B cell (primary cell): ENCODE measurements around the gene SRGAP2C. TPM values are rescaled to one million over a fixed set of nuclear protein-coding genes. Genes with fewer than 3 reads are reported as not detected.

Experiments
- ATAC-seq: fragments of 200-7000 bp; cut with Tn5 transposase; one replicate; pipeline ENCODE4 v1.10.0; 2021; ENCODE audit warnings: low read depth, mild to moderate bottlenecking, moderate number of reproducible peaks, moderate library complexity
- CTCF ChIA-PET: fragments of 350-600 bp; sonication (Branson Sonifier 250); formaldehyde crosslinking; loops from one replicate; lab custom pipeline; 2021; ENCODE audit warnings: antibody characterized with exemption, inconsistent platforms; lab: Charles Lee
- POLR2A ChIA-PET: fragments of 350-600 bp; sonication (Branson Sonifier 250); formaldehyde crosslinking; loops from one replicate; lab custom pipeline; 2021; ENCODE audit warnings: antibody characterized with exemption; lab: Charles Lee
- DNase-seq: peaks from one replicate; pipeline ENCODE4 v3.0.0; 2013
- H2AFZ ChIP-seq: 2 replicates; pipeline ENCODE4 v1.6.1; 2012; ENCODE audit warnings: mild to moderate bottlenecking, low read depth, low read length; ENCODE audit not compliant: insufficient read depth, poor library complexity, severe bottlenecking
- H3K27ac ChIP-seq, 2 donors: 1 replicate in 1 of 2; 2 replicates in 1 of 2; pipeline ENCODE4 v1.5.1; 2012 to 2013; ENCODE audit warnings: low read length in 2 of 2, mild to moderate bottlenecking in 2 of 2, moderate library complexity in 1 of 2
- H3K27me3 ChIP-seq, 4 experiments: fragments of 200-600 bp in 1 of 4; sonication (generic) in 1 of 4; replicated peaks in 1 of 4; 1 replicate in 2 of 4; 2 replicates in 2 of 4; pipeline versions ENCODE4 v1.6.1 to v1.7.0; 2013 to 2016; ENCODE audit warnings: low read length in 3 of 4, mild to moderate bottlenecking in 2 of 4, mixed read lengths in 1 of 4, moderate library complexity in 1 of 4; ENCODE audit not compliant: insufficient read depth in 4 of 4, control insufficient read depth in 3 of 4; ENCODE audit errors: control extremely low read depth in 1 of 4
- H3K36me3 ChIP-seq, 2 experiments: replicated peaks in 1 of 2; 1 replicate in 1 of 2; 2 replicates in 1 of 2; pipeline versions ENCODE4 v1.6.1 to v1.7.1; 2013; ENCODE audit warnings: low read length in 1 of 2; ENCODE audit not compliant: insufficient read depth in 2 of 2, control insufficient read depth in 1 of 2; ENCODE audit errors: control extremely low read depth in 1 of 2, extremely low read depth in 1 of 2
- H3K4me1 ChIP-seq, 2 donors: fragments of 200-600 bp in 1 of 2; sonication (generic) in 1 of 2; 1 replicate in 1 of 2; 2 replicates in 1 of 2; pipeline versions ENCODE4 v1.5.1 to v1.6.1; 2013 to 2017; ENCODE audit warnings: low read length in 2 of 2; ENCODE audit not compliant: control insufficient read depth in 2 of 2, insufficient read depth in 2 of 2
- H3K4me2 ChIP-seq: replicated peaks from 2 replicates; pipeline ENCODE3; 2012; ENCODE audit warnings: mild to moderate bottlenecking, low read depth, low read length; ENCODE audit not compliant: poor library complexity, severe bottlenecking
- H3K4me3 ChIP-seq, 5 experiments: fragments of 200-600 bp in 1 of 5; sonication (generic) in 1 of 5; 1 replicate in 3 of 5; 2 replicates in 2 of 5; pipeline versions ENCODE4 v1.5.1 to v1.7.0; 2011 to 2016; ENCODE audit warnings: low read length in 4 of 5, mild to moderate bottlenecking in 4 of 5, low read depth in 2 of 5, control low read depth in 1 of 5, moderate library complexity in 1 of 5; ENCODE audit not compliant: insufficient read depth in 1 of 5; ENCODE audit errors: control extremely low read depth in 1 of 5, extremely low read depth in 1 of 5
- H3K79me2 ChIP-seq: fragments of 200-600 bp; sonication (generic); one replicate; pipeline ENCODE4 v1.6.0; 2016; ENCODE audit warnings: low read length; ENCODE audit not compliant: control insufficient read depth, insufficient read depth
- H3K9ac ChIP-seq: fragments of 200-600 bp; sonication (generic); 2 replicates; pipeline ENCODE4 v1.6.1; 2017; ENCODE audit warnings: mild to moderate bottlenecking, low read length, moderate library complexity
- H3K9me3 ChIP-seq, 3 donors: one replicate each; pipeline versions ENCODE4 v1.6.1 to v1.7.1; 2013; ENCODE audit warnings: low read length in 2 of 3; ENCODE audit not compliant: control insufficient read depth in 2 of 3, insufficient read depth in 1 of 3; ENCODE audit errors: control extremely low read depth in 1 of 3
- H4K20me1 ChIP-seq: 2 replicates; pipeline ENCODE4 v1.6.0; 2012; ENCODE audit warnings: mild to moderate bottlenecking, low read length; ENCODE audit not compliant: insufficient read depth, control insufficient read depth, poor library complexity, severe bottlenecking
- H3K27ac Mint-ChIP-seq: one replicate; pipeline ENCODE4 v1.8.0; 2021; ENCODE audit warnings: mixed read lengths
- H3K27me3 Mint-ChIP-seq: one replicate; pipeline ENCODE4 v1.8.0; 2021; ENCODE audit warnings: mixed read lengths
- H3K4me1 Mint-ChIP-seq: one replicate; pipeline ENCODE4 v1.8.0; 2021; ENCODE audit warnings: mixed read lengths
- H3K4me3 Mint-ChIP-seq: one replicate; pipeline ENCODE4 v1.8.0; 2021; ENCODE audit warnings: mixed read lengths
- H3K9me3 Mint-ChIP-seq: one replicate; pipeline ENCODE4 v1.8.0; 2022; ENCODE audit warnings: mixed read lengths; ENCODE audit not compliant: insufficient read depth
- EZH2 ChIP-seq: IDR thresholded peaks from 2 replicates; pipeline ENCODE4 v1.6.1; 2012; ENCODE audit warnings: borderline replicate concordance, low read depth, mild to moderate bottlenecking, moderate library complexity, low read length; ENCODE audit not compliant: insufficient read depth, poor library complexity, severe bottlenecking
- WGBS: methylation state at CpG from one replicate; pipeline ENCODE4 v1.1.5; 2013; ENCODE audit warnings: missing lambda C conversion rate; ENCODE audit not compliant: insufficient coverage; 5-methylcytosine and 5-hydroxymethylcytosine counted together
- intact Hi-C: fragments of 100-400 bp; cut with micrococcal nuclease; formaldehyde crosslinking; loops from one replicate; pipeline ENCODE4 v1.10.0; 2022
- polyA plus RNA-seq: library from polyadenylated mRNA; depleted of rRNA; stranded (reverse); fragments of >200 nt; gene quantifications from 2 replicates; pipeline ENCODE4 v1.2.3, GENCODE V29; 2012
- total RNA-seq, 2 donors: library from RNA; stranded (reverse); fragments of 120-200 nt in 1 of 2; gene quantifications; 1 replicate in 1 of 2; 2 replicates in 1 of 2; pipeline versions ENCODE4 v1.2.3 to v1.2.4, GENCODE V29; 2013 to 2022
- TF ChIP-seq, protein P1 (sequence below): fragments of 200-600 bp; IDR thresholded peaks from one replicate; pipeline ENCODE4 v1.8.0; 2022; ENCODE audit warnings: antibody characterized with exemption, mild to moderate bottlenecking

The SRGAP2C gene
- total and polyA plus RNA-seq, 2 donors (not counting 1 experiment from before 2014, with no cell fraction given): 2.2 to 40.7 TPM

DNA sequence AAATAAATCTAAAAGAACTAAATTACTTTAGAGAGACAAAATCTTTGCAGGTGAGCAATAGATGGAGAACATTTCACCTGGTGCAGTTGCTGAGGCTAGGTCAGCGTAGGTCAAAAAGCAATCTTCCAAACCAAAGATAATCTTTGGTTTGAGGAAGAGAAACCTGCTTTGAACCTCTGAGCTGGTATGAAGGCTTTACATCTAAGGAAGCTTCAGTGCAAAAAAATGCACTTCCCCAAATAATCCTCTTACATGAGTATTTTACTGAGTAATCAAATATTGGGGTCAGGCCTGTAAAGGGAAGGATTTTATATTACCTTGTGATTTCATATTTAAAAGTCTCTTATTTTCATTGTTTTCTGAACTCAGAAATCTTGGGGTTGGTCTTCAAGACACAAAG, 223.6 kb downstream of the SRGAP2C start:
- ChIA-PET CTCF (no interaction called here), POLR2A (no interaction called here)
- Histone ChIP-seq H3K4me1 (peaks cover 2 to 3% of the 10 kb centered on the region in 2 donors), H3K36me3 (no peaks in the 10 kb centered on the region), H3K27me3 (no peaks in the 10 kb centered on the region), H4K20me1 (no peaks in the 10 kb centered on the region), H3K4me2 (no peak overlapping the region), H3K27ac (no peak overlapping the region), H3K79me2 (no peaks in the 10 kb centered on the region), H3K9ac (no peak overlapping the region), H3K9me3 (no peaks in the 10 kb centered on the region), H3K4me3 (no peak overlapping the region), H2AFZ (no peak overlapping the region)
- peak; percentile 53 for ATAC-seq
- Mint-ChIP-seq H3K27ac (no peak overlapping the region), H3K4me1 (peaks cover 10% of the 10 kb centered on the region), H3K9me3 (no peaks in the 10 kb centered on the region), H3K4me3 (no peak overlapping the region), H3K27me3 (peaks cover 3% of the 10 kb centered on the region)
- DNase-seq: peak; percentile 44
- WGBS: no CpG with 5 or more reads among the region's 1 CpG
- TF ChIP-seq, protein P1, sequence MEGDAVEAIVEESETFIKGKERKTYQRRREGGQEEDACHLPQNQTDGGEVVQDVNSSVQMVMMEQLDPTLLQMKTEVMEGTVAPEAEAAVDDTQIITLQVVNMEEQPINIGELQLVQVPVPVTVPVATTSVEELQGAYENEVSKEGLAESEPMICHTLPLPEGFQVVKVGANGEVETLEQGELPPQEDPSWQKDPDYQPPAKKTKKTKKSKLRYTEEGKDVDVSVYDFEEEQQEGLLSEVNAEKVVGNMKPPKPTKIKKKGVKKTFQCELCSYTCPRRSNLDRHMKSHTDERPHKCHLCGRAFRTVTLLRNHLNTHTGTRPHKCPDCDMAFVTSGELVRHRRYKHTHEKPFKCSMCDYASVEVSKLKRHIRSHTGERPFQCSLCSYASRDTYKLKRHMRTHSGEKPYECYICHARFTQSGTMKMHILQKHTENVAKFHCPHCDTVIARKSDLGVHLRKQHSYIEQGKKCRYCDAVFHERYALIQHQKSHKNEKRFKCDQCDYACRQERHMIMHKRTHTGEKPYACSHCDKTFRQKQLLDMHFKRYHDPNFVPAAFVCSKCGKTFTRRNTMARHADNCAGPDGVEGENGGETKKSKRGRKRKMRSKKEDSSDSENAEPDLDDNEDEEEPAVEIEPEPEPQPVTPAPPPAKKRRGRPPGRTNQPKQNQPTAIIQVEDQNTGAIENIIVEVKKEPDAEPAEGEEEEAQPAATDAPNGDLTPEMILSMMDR: no peak
- TF ChIP-seq EZH2: no peak
- intact Hi-C loops: no loop called here

DNA sequence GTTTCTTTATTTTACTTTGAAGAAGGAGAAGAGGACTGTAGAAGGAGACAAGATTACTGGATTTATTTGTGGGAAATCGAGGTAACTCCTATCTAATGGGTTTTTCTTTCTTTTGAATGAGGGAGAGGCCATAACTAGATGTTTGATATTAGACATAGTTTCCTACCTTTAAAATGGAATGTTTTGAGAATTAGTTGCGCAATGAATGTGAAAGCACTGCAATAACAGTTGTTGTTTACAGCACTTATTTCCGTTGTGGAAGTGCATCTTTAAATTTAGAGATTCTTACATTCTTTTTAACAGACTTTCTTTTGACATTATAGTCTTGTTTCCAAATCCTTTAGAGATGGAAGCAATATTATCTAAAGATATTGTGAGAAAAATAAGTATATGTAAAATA, 229.0 kb downstream of the SRGAP2C start:
- Mint-ChIP-seq H3K4me3 (no peak overlapping the region), H3K27ac (no peak overlapping the region), H3K9me3 (no peaks in the 10 kb centered on the region), H3K4me1 (peaks cover 4% of the 10 kb centered on the region), H3K27me3 (peaks cover 3% of the 10 kb centered on the region)
- H3K4me3 ChIP-seq: no peak overlapping the region
- H3K4me2 ChIP-seq: no peak overlapping the region
- no peaks in the 10 kb centered on the region for H3K9me3 ChIP-seq
- H3K4me1 ChIP-seq: peaks cover 0 to 3% of the 10 kb centered on the region in 2 donors
- intact Hi-C loops: no loop called here
- TF ChIP-seq, protein P1: no peak
- no peak for TF ChIP-seq EZH2
- no CpG with 5 or more reads among the region's 3 CpGs for WGBS
- ChIA-PET POLR2A (no interaction called here), CTCF (no interaction called here)
- H4K20me1 ChIP-seq: no peaks in the 10 kb centered on the region
- no peaks in the 10 kb centered on the region for H3K36me3 ChIP-seq
- no peak overlapping the region for H3K9ac ChIP-seq
- H3K27ac ChIP-seq: no peak overlapping the region
- DNase-seq (no peak), ATAC-seq (no peak)
- no peaks in the 10 kb centered on the region for H3K79me2 ChIP-seq
- peaks cover 0 to 3% (median 0%) of the 10 kb centered on the region in 4 experiments for H3K27me3 ChIP-seq
- H2AFZ ChIP-seq: no peak overlapping the region
